ENCODE results near the gene MACF1.
"Not testable (repeated sequence)": the region's sequence is repeated elsewhere in the genome, so short reads cannot be mapped to it uniquely, and the experiment has no call there.

The MACF1 gene

DNA sequence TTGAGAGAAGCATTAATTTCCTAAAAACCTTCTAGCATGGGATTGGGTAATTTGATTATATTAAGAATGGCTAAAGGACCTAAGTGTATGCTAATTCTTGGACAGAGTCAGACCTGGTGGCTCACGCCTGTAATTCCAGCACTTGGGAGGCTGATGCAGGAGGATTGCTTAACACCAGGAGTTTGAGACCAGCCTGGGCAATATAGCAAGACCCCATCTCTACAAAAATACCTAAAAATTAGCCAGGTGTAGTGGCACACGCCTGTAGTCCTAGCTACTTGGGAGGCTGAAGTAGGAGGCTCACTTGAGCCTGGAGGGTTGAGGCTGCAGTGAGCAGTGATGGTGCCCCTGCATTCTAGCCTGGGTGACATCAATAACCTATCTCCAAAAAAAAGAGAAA is 241.1 kb downstream of the MACF1 start:
- no peak overlapping the region for H3K9ac ChIP-seq (ENCODE audit: low read length)
- no peak overlapping the region for H2BK15ac ChIP-seq (ENCODE audit: low read depth, poor library complexity, severe bottlenecking)
- H4K91ac ChIP-seq (ENCODE audit: low read length) = no peak overlapping the region
- H3K4ac ChIP-seq (ENCODE audit: low read depth in 1 of 2, low read length in 2 of 2) = no peak overlapping the region
- H3K27ac ChIP-seq (ENCODE audit: low read length, poor library complexity, severe bottlenecking) = no peak overlapping the region
- no peak overlapping the region for H3K23ac ChIP-seq (ENCODE audit: low read length in 2 of 2)
- H4K8ac ChIP-seq (ENCODE audit: low read length) = no peak overlapping the region
- no peaks in the 10 kb centered on the region for H3K4me1 ChIP-seq (ENCODE audit: control insufficient read depth, insufficient read depth, low read depth, low read length)
- DNase-seq = no peak
- no peak overlapping the region for H2AFZ ChIP-seq (ENCODE audit: low read depth, low read length)
- no peaks in the 10 kb centered on the region for H3K27me3 ChIP-seq (ENCODE audit: control insufficient read depth in 1 of 2, insufficient read depth in 1 of 2, low read length in 2 of 2)
- no peak overlapping the region for H2BK5ac ChIP-seq (ENCODE audit: low read depth, low read length, poor library complexity, severe bottlenecking)
- WGBS = 100% methylated on average over 2 of the region's 2 CpGs
- H3K9me3 ChIP-seq (ENCODE audit: control insufficient read depth, low read length) = no peaks in the 10 kb centered on the region
- no peak overlapping the region for H2BK12ac ChIP-seq (ENCODE audit: low read length in 2 of 2)
- H2AK5ac ChIP-seq (ENCODE audit: low read length, severe bottlenecking) = no peak overlapping the region
- no peak overlapping the region for H3K18ac ChIP-seq (ENCODE audit: low read depth in 1 of 2, low read length in 2 of 2)
- H3K79me1 ChIP-seq (replicated peaks; ENCODE audit: low read length, poor library complexity, severe bottlenecking) = peaks cover 7% of the 10 kb centered on the region
- no peak overlapping the region for H3K4me2 ChIP-seq (ENCODE audit: low read length, poor library complexity, severe bottlenecking)
- H3K14ac ChIP-seq (ENCODE audit: low read length in 2 of 2) = no peak overlapping the region
- no peak overlapping the region for H2BK120ac ChIP-seq (ENCODE audit: low read depth, low read length)
- peaks cover 37 to 95% of the 10 kb centered on the region in 2 experiments for H3K36me3 ChIP-seq (ENCODE audit: control insufficient read depth in 1 of 2, insufficient read depth in 2 of 2, low read depth in 1 of 2, low read length in 2 of 2)
- H3K4me3 ChIP-seq (ENCODE audit: insufficient read depth in 1 of 2, low read depth in 1 of 2, low read length in 2 of 2) = no peak overlapping the region

DNA sequence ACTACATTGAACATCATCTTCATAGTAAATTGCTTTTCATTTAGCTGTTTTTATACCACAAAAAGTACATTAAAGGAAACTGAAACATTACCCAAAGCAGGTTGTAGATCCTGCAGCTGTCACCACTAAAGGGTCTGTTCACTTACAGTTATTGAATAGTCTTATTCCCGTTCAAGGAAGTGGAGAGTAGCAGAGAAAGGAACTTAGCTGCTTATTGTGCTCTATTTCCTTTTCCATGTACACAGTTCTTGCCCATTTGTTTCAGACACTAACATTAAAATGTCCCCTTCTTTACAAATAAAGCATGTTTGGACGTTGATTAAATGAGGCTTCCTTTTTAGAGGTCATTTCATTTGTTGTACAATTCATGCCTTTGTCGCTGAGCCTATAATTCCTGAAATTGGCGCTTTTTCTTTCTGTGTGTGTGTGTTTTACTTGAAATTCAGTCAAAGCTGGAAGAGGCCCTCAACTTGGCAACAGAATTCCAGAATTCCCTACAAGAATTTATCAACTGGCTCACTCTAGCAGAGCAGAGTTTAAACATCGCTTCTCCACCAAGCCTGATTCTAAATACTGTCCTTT is 242.6 kb downstream of the MACF1 start:
- Histone ChIP-seq H3K4me2 (ENCODE audit: low read length, poor library complexity, severe bottlenecking) (no peak overlapping the region), H2BK15ac (ENCODE audit: low read depth, poor library complexity, severe bottlenecking) (no peak overlapping the region), H4K91ac (ENCODE audit: low read length) (no peak overlapping the region), H3K14ac (ENCODE audit: low read length in 2 of 2) (no peak overlapping the region), H2BK120ac (ENCODE audit: low read depth, low read length) (no peak overlapping the region), H3K4me3 (ENCODE audit: insufficient read depth in 1 of 2, low read depth in 1 of 2, low read length in 2 of 2) (no peak overlapping the region), H3K4me1 (ENCODE audit: control insufficient read depth, insufficient read depth, low read depth, low read length) (no peaks in the 10 kb centered on the region), H3K9me3 (ENCODE audit: control insufficient read depth, low read length) (no peaks in the 10 kb centered on the region), H3K18ac (ENCODE audit: low read depth in 1 of 2, low read length in 2 of 2) (no peak overlapping the region), H2AK5ac (ENCODE audit: low read length, severe bottlenecking) (no peak overlapping the region), H3K36me3 (ENCODE audit: control insufficient read depth in 1 of 2, insufficient read depth in 2 of 2, low read depth in 1 of 2, low read length in 2 of 2) (peaks cover 42 to 94% of the 10 kb centered on the region in 2 experiments), H3K9ac (ENCODE audit: low read length) (no peak overlapping the region), H3K23ac (ENCODE audit: low read length in 2 of 2) (no peak overlapping the region), H2BK12ac (ENCODE audit: low read length in 2 of 2) (no peak overlapping the region), H3K27me3 (ENCODE audit: control insufficient read depth in 1 of 2, insufficient read depth in 1 of 2, low read length in 2 of 2) (no peaks in the 10 kb centered on the region), H2AFZ (ENCODE audit: low read depth, low read length) (no peak overlapping the region), H3K27ac (ENCODE audit: low read length, poor library complexity, severe bottlenecking) (peak overlapping the region; percentile 3), H3K79me1 (replicated peaks; ENCODE audit: low read length, poor library complexity, severe bottlenecking) (peaks cover 7% of the 10 kb centered on the region), H3K4ac (ENCODE audit: low read depth in 1 of 2, low read length in 2 of 2) (no peak overlapping the region), H2BK5ac (ENCODE audit: low read depth, low read length, poor library complexity, severe bottlenecking) (no peak overlapping the region), H4K8ac (ENCODE audit: low read length) (no peak overlapping the region)
- WGBS = 89% methylated on average over 4 of the region's 5 CpGs
- no peak for DNase-seq

DNA sequence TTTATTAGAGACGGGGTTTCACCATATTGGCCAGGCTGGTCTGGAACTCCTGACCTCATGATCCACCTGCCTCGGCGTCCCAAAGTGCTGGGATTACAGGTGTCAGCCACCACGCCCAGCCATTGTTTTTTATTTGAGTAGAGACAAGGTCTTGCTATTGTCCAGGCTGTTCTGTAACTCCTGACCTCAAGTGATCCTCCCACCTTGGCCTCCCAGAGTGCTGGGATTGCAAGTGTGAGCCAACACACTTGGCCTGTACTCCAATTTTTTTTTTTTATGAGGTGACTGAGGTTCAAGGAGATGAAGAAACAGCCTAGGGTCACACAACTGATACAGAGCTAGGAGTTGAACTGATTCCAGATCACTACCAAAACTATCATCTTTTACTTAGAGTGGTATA is 245.5 kb downstream of the MACF1 start:
- not testable (repeated sequence) for H3K27me3 ChIP-seq (ENCODE audit: control insufficient read depth in 1 of 2, insufficient read depth in 1 of 2, low read length in 2 of 2); H3K18ac ChIP-seq (ENCODE audit: low read depth in 1 of 2, low read length in 2 of 2); H3K23ac ChIP-seq (ENCODE audit: low read length in 2 of 2); H2AFZ ChIP-seq (ENCODE audit: low read depth, low read length); H3K14ac ChIP-seq (ENCODE audit: low read length in 2 of 2); H3K9me3 ChIP-seq (ENCODE audit: control insufficient read depth, low read length); H4K8ac ChIP-seq (ENCODE audit: low read length); H3K4ac ChIP-seq (ENCODE audit: low read depth in 1 of 2, low read length in 2 of 2); H2AK5ac ChIP-seq (ENCODE audit: low read length, severe bottlenecking); H2BK120ac ChIP-seq (ENCODE audit: low read depth, low read length); H3K4me1 ChIP-seq (ENCODE audit: control insufficient read depth, insufficient read depth, low read depth, low read length); DNase-seq; H3K4me3 ChIP-seq (ENCODE audit: insufficient read depth in 1 of 2, low read depth in 1 of 2, low read length in 2 of 2); H2BK5ac ChIP-seq (ENCODE audit: low read depth, low read length, poor library complexity, severe bottlenecking); H4K91ac ChIP-seq (ENCODE audit: low read length); H2BK12ac ChIP-seq (ENCODE audit: low read length in 2 of 2); H3K9ac ChIP-seq (ENCODE audit: low read length); H3K4me2 ChIP-seq (ENCODE audit: low read length, poor library complexity, severe bottlenecking); H3K27ac ChIP-seq (ENCODE audit: low read length, poor library complexity, severe bottlenecking); H2BK15ac ChIP-seq (ENCODE audit: low read depth, poor library complexity, severe bottlenecking)
- Histone ChIP-seq H3K36me3 (ENCODE audit: control insufficient read depth in 1 of 2, insufficient read depth in 2 of 2, low read depth in 1 of 2, low read length in 2 of 2) (peaks cover 52 to 95% of the 10 kb centered on the region in 2 experiments), H3K79me1 (replicated peaks; ENCODE audit: low read length, poor library complexity, severe bottlenecking) (peaks cover 14% of the 10 kb centered on the region)
- 98% methylated on average over 4 of the region's 4 CpGs for WGBS

DNA sequence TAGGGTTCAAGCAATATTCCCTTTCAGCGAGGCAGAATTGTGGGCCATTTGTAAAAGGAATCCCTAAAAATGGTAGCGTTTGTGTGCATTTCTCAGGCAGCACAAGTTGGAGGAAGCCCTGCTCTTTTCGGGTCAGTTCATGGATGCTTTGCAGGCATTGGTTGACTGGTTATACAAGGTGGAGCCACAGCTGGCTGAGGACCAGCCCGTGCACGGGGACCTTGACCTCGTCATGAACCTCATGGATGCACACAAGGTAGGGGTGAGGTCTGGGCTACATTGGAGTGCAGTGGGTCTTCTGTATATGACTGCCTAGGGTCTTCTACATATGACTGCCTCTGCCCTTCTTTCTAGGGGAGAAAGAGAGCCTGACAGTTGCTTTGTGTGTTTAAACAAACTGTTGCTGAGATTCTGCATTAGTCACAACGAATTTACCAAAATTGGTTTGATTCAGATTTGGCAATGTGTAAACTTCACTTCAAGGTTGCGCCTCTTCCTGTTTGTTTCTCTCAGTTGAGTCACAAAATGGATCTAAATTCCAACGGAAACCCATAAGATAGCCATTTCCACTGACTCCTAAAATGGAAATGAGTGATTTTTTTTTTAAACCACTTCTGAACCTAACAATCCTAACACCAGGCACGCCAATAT is 246.6 kb downstream of the MACF1 start:
- no peak overlapping the region for H3K4me3 ChIP-seq (ENCODE audit: insufficient read depth in 1 of 2, low read depth in 1 of 2, low read length in 2 of 2)
- H3K14ac ChIP-seq (ENCODE audit: low read length in 2 of 2) = no peak overlapping the region
- no peak overlapping the region for H2BK15ac ChIP-seq (ENCODE audit: low read depth, poor library complexity, severe bottlenecking)
- no peak overlapping the region for H3K18ac ChIP-seq (ENCODE audit: low read depth in 1 of 2, low read length in 2 of 2)
- no peaks in the 10 kb centered on the region for H3K4me1 ChIP-seq (ENCODE audit: control insufficient read depth, insufficient read depth, low read depth, low read length)
- H3K4me2 ChIP-seq (ENCODE audit: low read length, poor library complexity, severe bottlenecking) = no peak overlapping the region
- DNase-seq = peak; percentile 88
- no peaks in the 10 kb centered on the region for H3K9me3 ChIP-seq (ENCODE audit: control insufficient read depth, low read length)
- no peak overlapping the region for H2BK5ac ChIP-seq (ENCODE audit: low read depth, low read length, poor library complexity, severe bottlenecking)
- H3K27ac ChIP-seq (ENCODE audit: low read length, poor library complexity, severe bottlenecking) = peak overlapping the region; percentile 2
- H2AK5ac ChIP-seq (ENCODE audit: low read length, severe bottlenecking) = no peak overlapping the region
- no peak overlapping the region for H2BK12ac ChIP-seq (ENCODE audit: low read length in 2 of 2)
- 56% methylated on average over 10 of the region's 10 CpGs for WGBS
- peak overlapping the region; percentile 31 for H3K9ac ChIP-seq (ENCODE audit: low read length)
- peaks cover 57 to 95% of the 10 kb centered on the region in 2 experiments for H3K36me3 ChIP-seq (ENCODE audit: control insufficient read depth in 1 of 2, insufficient read depth in 2 of 2, low read depth in 1 of 2, low read length in 2 of 2)
- no peak overlapping the region for H3K4ac ChIP-seq (ENCODE audit: low read depth in 1 of 2, low read length in 2 of 2)
- H4K91ac ChIP-seq (ENCODE audit: low read length) = no peak overlapping the region
- no peak overlapping the region for H2BK120ac ChIP-seq (ENCODE audit: low read depth, low read length)
- no peaks in the 10 kb centered on the region for H3K27me3 ChIP-seq (ENCODE audit: control insufficient read depth in 1 of 2, insufficient read depth in 1 of 2, low read length in 2 of 2)
- H3K23ac ChIP-seq (ENCODE audit: low read length in 2 of 2) = no peak overlapping the region
- no peak overlapping the region for H4K8ac ChIP-seq (ENCODE audit: low read length)
- peaks cover 17% of the 10 kb centered on the region for H3K79me1 ChIP-seq (replicated peaks; ENCODE audit: low read length, poor library complexity, severe bottlenecking)
- H2AFZ ChIP-seq (ENCODE audit: low read depth, low read length) = no peak overlapping the region

Measured in mesenchymal stem cell (in vitro differentiated cells and primary cell).